Limb (tissue), 2 donors: ENCODE measurements around the gene MMP19.
"Not testable (repeated sequence)": the region's sequence is repeated elsewhere in the genome, so short reads cannot be mapped to it uniquely, and the experiment has no call there.

ENCODE experiments used
- DNase-seq, 2 donors: peaks; one replicate each; pipeline ENCODE4 v3.0.0-alpha.2; 2016; ENCODE audit errors: extremely low spot score in 2 of 2

Gene MMP19

GRCh38 chr12:55844961-55845360 is 2.2 kb upstream of the MMP19 start:
- no peak for DNase-seq

DNA sequence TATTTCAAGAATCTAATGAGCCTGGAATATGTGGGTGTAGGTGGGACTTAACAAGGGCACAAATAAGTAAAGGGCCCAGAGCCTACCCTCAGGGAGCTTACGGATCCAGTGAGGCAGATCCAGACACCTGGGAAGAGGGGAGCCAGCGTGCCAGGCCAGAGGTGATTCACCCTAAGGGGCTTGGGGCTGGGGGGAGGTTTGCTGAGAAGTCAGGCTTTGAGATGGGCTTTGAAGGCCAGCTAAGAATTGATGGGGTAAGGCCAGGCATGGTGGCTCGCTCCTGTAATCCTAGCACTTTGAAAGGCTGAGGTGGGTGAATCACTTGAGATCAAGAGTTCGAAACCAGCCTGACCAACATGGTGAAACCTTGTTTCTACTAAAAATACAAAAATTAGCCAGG is 695 bp upstream of the MMP19 start:
- DNase-seq: no peak

DNA sequence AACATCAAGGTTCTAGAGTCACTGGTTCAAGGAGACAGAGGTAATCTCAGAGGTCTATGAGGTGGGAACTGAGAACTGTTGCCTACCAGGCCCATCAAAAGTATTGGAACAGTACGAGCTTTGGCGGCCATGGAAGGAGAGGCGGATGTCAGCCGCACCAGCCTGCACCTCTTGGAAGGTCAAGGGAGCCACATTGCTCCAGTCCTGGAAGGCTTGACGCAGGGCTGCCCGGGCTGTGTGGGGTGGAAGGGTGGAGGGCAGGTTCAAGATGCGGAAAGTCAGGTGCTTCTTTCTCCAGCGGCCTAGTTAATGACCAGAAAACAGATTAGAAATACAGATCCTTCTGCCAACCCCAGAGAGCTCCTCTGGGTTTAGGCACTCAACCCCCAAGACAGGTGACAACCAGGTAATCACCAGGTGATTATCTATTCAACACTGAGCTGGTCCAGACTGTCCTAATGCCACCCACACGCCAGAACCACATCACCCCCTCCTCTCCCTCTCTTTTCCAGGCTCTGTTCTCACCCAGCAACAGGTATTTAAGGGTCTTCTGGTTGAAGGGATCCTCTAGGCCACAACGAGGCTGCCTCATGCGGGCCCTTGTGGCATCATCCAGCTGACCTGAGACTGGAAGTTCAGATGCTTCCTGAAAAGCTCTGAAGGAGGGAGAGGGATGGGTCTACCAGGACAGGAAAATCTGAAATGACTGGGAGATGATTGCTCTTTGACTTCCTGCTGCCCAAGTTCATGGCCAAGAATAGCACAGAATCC is 2.0 kb downstream of the MMP19 start:
- no peak for DNase-seq

DNA sequence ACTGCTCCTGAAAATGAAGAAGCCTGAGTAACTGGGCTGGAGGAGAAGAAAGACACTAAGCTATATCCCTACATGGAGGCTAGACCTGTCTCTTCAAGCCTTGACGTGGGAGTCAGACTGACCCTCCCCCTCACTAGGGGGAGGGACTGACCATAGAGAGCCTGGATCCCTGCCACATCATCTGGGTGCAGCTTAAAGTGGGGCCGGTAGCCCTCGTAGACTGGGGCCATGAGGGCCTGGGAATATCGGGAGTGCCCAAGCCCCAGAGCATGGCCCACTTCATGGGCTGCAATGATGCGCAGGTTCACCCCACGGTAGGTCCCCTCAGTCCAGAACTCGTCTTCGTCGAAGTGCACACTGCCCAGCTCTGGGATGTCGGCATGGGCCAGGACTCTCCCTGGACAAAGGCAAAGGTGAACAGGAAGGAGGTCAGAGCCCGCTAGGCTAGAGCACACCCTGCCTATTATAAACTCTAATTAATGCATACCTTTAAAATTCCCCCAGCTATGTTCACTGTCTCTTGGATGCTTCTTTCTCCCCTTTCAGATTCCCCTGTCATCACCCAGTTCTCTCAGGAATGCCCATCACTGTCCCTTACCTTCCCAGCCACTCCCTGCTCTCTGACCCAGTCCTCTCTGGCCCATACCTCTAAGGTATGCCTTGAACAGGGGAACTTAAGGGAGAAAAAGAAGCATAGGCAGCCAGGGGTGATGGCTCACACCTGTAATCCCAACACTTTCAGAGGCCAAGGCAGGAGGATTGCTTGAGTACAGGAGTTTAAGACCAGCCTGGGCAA is 3.2 kb downstream of the MMP19 start:
- no peak for DNase-seq

DNA sequence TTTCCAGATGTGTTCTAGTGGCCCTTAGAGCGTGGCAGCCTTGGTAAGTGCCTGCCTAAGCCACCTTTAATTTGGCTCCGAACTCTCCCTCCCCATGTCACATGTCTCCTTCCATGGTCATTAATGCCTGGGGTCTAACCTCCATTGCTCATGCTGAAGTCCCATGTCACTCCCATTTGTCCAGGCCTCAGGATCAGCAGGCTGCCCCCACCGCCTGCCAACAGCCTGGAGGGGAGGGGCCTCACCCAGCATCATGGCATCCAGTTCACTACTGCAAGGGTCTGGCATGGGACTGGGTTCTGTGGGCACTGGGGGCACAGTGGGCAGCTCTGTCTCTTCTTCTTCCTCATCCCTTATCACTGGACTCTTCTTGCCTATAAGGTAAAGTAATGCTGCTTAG is 4.4 kb downstream of the MMP19 start:
- no peak for DNase-seq

DNA sequence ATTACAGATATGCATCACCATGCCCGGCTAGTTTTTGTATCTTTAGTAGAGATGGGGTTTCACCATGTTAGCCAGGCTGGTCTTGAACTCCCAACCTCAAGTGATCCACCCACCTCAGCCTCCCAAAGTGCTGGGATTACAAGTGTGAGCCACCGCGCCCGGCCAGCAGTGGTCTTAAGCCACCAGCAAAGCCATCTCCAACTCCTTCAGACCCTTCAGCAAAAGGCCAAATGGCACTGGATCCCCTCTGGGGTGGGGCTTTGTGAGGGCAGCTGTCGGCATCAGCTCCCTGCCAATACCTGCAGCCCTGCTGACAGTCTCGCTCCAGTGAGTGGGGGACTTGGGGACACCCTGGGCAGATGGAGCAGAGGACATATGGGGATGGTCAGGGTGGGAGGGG is 8.3 kb downstream of the MMP19 start:
- DNase-seq: not testable (repeated sequence)

DNA sequence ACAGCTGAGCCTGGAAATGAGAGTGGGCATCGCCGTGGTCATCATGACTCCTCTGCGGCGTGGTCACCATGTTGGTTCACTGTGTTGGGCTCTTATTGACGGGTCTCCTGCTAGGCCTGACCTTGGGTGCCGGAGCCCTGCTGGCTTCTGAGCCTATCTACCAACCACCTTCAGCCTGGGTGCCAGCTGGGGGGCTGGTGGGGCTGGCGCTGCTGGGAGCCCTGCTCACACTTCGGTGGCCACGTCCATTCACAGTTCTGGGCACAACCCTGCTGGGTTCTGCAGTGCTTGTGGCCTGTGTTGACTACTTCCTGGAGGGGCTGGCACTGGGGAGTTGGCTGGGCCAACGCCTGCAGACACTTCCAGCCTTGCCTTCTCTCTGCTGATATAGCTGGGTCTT is 9.7 kb downstream of the MMP19 start:
- no peak for DNase-seq

GRCh38 chr12:55831447-55831815 is 11.3 kb downstream of the MMP19 start:
- no peak for DNase-seq

DNA sequence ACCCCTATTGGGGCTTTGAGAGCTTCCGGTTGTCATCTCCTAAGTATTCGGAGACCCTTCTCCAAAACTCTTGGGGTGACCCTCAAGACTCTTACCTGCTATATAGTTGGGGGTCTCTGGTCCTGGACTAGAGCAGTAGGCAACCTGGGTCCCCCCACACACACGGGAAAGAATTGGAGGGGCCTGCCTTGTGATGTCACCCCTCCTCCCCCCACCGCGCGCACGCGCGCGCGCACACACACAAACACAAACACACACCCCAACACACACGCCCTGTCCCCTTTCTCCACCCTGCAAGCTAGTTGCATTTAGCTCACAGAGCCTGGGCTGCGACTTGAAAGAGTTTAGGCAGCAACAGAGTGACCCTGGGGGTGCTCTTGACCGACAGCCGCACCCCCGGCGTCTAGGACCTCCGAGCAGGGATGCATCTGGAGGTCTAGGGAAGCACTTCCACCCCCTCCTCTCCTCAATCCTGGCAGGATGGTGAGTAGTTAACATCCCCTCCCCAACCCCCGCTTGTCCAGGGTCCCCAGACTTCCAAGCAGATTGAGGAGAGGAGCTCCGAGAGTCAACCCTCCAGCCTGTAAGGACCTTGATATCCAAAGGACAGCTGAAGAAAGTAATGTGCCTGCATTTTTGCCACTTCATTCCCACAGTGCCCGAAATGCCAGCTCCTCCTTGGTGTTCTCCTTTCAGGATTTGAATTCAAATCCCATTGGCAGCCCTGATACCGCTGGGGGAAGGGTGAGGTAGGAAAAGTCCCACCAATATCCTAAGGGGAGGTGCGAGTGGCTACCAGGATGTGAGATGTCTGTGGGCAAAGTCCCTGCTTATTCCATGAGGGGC is 11.9 kb downstream of the MMP19 start:
- DNase-seq: peak; percentile 82 to 95

DNA sequence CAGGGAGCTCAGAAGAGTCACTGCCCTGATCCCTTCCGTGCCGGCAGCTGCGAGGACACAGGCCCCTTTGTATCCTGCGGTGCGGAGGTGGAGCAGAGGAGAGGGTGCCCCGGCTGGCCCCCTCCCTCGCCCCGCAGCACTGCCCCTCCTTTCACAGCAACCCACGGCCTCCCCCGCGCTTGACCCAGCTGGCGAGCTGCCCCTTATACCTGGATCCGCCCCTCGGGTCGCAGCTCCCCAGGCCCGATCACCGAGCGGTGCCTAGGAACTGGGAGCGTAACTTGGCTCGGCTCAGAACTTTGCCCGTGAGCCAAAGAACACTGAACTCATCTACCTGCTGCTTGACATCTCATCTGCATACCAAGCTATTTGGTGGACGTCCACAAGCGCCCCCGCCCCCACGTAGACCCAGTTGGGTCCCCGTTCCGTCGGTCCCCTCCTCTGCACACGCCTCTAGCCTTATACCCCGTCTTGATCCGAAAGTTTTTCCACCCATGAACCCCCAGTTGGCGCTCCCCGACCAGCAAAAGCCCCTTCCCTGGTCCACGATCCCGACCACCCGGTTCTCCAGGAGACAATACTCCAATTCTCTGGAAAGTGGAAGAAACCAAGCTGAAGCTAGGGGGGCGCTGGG is 12.7 kb downstream of the MMP19 start:
- DNase-seq: peak; percentile 79 to 82

DNA sequence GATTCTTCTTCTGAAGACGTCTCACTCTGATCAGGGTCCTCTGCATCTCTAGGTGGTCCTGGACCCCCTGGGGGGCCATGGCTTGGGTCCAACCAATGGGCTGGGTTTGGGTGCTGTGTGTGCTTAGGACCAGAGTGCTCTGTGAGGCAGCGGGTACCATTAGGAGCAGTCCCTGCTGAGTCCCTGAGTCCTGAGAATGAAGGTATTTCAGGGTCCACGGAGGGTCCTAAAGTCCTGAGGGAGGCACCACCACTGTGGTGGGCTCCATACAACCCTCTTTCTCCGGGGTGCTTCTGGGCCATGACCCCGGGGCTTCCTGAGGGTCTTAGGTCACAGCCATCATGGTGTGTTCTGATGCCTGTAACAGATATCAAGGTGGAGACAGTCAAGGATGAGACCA is 14.4 kb downstream of the MMP19 start:
- DNase-seq: no peak

DNA sequence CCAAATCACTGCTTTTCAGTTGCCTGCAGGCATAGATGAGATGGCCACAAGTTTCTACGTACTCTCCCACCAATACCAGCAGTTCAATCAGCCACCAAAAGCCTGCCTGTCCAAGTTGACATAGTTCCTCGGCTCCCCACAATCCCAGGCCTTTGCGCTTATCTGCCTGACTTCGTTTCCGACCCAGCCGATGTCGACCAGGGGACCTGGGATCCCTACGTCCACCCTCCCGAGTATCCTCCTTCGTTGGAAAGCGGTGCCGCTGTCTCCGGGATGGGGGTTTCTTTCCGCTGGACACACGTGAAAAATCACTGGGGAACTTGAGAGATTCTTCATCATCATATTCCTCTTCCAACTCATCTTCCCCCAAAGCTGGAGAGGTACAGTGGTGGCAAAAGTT is 14.9 kb downstream of the MMP19 start:
- no peak for DNase-seq

DNA sequence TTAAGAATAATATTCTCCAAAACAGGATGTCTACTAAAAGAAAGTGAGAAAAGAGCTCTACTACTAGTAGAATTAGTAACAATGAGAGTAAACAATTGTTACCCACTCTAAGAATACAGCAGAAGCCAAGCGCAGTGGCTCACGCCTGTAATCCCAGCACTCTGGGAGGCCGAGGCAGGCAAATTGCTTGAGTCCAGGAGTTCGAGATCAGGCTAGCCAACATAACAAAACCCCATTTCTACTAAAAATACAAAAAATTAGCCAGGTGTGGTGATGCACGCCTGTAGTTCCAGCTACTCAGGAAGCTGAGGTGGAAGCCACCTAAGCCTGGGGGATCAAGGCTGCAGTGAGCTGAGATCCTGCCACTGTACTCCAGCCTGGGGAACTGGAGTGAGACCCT is 18.0 kb downstream of the MMP19 start:
- DNase-seq: no peak

DNA sequence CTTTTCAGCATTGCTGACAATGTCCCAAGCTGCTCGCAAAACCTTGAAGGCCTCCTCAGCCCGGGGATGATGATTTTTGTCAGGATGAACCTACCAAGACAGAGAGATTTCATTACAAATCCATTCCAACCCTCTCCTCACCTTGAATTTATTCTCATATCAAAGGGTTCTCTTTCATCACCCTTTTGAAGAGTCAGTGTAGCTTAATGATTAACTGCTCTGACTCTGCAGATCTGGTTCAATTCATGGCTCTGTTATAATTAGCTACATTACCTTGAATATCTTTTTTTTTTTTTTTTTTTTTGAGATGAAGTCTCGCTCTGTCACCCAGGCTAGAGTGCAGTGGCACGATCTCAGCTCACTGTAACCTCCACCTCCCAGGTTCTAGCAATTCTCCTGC is 19.3 kb downstream of the MMP19 start:
- no peak for DNase-seq

DNA sequence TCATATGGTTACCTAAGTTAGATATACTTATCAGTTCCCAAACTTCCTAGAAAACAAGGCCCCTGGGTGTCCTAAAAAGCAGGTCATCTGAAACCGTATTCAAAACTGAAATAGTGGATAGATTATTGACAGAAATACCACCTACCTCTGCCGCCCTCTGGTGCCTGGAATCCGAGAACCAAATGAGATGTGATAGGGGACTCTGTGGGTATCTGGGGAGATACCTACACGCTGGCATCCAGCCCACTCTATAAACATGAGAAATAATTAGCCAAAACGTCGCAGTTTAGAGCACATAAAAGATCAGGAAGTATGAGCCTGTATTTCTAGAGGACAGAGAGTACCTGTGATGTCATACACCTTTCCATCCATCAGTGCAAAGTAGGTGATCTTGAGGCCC is 20.5 kb downstream of the MMP19 start:
- DNase-seq: no peak

- no peak for DNase-seq
Observed at GRCh38 chr12:55820679-55821078, 22.1 kb downstream of the MMP19 start.

DNA sequence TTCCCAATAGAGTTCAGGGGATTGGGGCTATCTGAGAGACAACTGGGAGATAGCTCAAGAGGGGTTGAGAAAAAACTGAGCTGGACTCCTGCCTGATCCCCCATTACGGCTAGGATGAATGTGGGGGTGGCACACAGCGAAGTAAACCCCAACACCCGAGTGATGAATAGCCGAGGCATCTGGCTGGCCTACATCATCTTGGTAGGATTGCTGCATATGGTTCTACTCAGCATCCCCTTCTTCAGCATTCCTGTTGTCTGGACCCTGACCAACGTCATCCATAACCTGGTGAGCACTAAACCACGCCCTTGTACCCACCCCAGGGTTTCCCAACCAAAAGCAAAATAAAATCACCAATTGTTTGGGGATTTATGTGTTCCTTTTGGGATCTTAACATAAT is 23.9 kb downstream of the MMP19 start:
- no peak for DNase-seq

GRCh38 chr12:55818140-55818728 is 24.5 kb downstream of the MMP19 start:
- DNase-seq: no peak

DNA sequence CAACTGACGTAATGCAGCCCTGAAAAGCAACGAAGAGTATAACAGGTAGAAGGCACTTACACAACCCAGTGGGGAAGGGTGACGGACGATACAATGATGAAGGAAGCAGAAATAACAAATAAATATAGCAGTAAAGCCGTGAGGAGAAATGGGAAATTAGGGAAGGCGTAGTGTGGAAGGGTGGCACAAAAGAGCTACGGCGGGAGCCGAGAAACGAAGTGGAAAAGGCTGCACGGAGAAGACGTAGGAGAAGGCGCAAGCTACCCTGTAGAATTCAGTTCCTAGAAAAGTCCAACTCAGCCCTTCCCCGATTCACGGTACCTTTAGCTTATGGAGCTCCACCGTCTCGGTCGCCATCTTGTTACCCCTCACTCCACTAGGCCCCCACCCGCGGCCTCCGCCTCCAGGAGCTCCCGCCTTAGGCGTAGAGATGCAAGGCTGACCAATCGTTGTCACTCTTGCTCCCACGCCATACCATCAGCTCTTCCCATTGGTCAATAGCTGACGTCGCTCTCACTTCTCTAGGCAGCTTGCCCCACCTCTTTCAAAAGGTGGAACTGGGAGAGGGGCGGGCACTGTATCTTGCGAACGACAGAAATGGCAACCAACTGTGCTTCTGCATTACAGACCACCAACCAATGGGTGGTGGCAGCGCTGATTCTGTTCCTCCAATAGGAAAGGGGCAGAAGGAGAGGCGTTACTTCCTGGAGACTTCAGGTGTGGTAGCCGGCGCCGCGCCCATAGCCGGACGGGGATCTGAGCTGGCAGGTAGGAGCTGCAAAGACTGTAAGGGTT is 25.2 kb downstream of the MMP19 start, which contains the start of the genes ORMDL2 and SARNP:
ORMDL2 (plus strand) TSS at position 697 of the 795 bp plus-strand sequence. CDS start 959 bp downstream, outside the sequence.
SARNP (minus strand) TSS at position 380 of the 795 bp plus-strand sequence; CDS start at position 357, 23 bp downstream.
- DNase-seq: peak; percentile 96 to 100

- DNase-seq: peak in 1 of 2 donors; percentile 42
Observed at GRCh38 chr12:55816881-55817344, 25.8 kb downstream of the MMP19 start.
